HCT116 (cell line): ENCODE data around the gene DOCK1. TPM values are rescaled to one million over a fixed set of nuclear protein-coding genes. Genes with fewer than 3 reads are reported as not detected.

Source experiments
- ATAC-seq: fragments of 200-7000 bp; cut with Tn5 transposase; 2 replicates; pipeline ENCODE4 v1.9.1; 2020; ENCODE audit warnings: mild to moderate bottlenecking, moderate library complexity
- BruUV-seq: library from RNA; stranded (reverse); fragments of 400-500 nt; replicated peaks from 2 replicates; lab custom pipeline; 2021; lab: Mats Ljungman, UMichigan
- CTCF ChIA-PET: fragments of 300-600 bp; sonication (Branson Sonifier 250); formaldehyde crosslinking; loops from one replicate; lab custom pipeline; 2021; ENCODE audit warnings: antibody characterized with exemption; lab: Charles Lee
- POLR2A ChIA-PET: fragments of 300-600, 350-600 bp; sonication (Branson Sonifier 250); formaldehyde crosslinking; loops from one replicate; lab custom pipeline; 2021; ENCODE audit warnings: antibody characterized with exemption; lab: Charles Lee
- RAD21 ChIA-PET, 2 experiments: fragments of 300-600 bp; sonication (Branson Sonifier 250); formaldehyde crosslinking; loops; one replicate each; lab custom pipeline; 2023; ENCODE audit warnings: low total read pairs in 2 of 2; ENCODE audit not compliant: uncharacterized antibody in 2 of 2, unreplicated experiment in 2 of 2, low non-redundant PET in 1 of 2; lab: Charles Lee
- DNase-seq: peaks from one replicate; pipeline ENCODE4 v3.0.0-alpha.2; 2010; ENCODE audit warnings: low read depth, low spot score
- H2AFZ ChIP-seq: fragments of 200-600 bp; shearing (Covaris generic), sonication (generic); 2 replicates; pipeline ENCODE4 v1.6.1; 2017; ENCODE audit warnings: low read depth, mixed run types, mixed read lengths, antibody characterized with exemption, low read length; ENCODE audit not compliant: poor library complexity, severe bottlenecking
- H3K27ac ChIP-seq: 2 replicates; pipeline ENCODE4 v1.5.1; 2012; ENCODE audit warnings: low read depth, low read length
- H3K27me3 ChIP-seq: fragments of 200-600 bp; sonication (generic); 2 replicates; pipeline ENCODE4 v1.6.1; 2016; ENCODE audit warnings: mixed run types, low read length, mixed read lengths; ENCODE audit not compliant: insufficient read depth
- H3K36me3 ChIP-seq, 2 experiments: fragments of 200-500 bp in 1 of 2; fragments of 200-600 bp in 1 of 2; sonication (Bioruptor generic) in 1 of 2; sonication (generic) in 1 of 2; 2 replicates each; pipeline versions ENCODE4 v1.5.1 to v1.6.1; 2014 to 2016; ENCODE audit warnings: low read length in 2 of 2, inconsistent platforms in 1 of 2, mixed read lengths in 1 of 2, mixed run types in 1 of 2; ENCODE audit not compliant: insufficient read depth in 2 of 2, control insufficient read depth in 1 of 2
- H3K4me1 ChIP-seq, 2 experiments: fragments of 200-600 bp in 1 of 2; sonication (generic) in 1 of 2; 2 replicates each; pipeline versions ENCODE4 v1.5.1 to v1.6.1; 2012 to 2017; ENCODE audit warnings: low read length in 2 of 2, inconsistent platforms in 1 of 2, mild to moderate bottlenecking in 1 of 2, mixed read lengths in 1 of 2, mixed run types in 1 of 2, moderate library complexity in 1 of 2; ENCODE audit not compliant: insufficient read depth in 2 of 2, control insufficient read depth in 1 of 2
- H3K4me2 ChIP-seq: fragments of 200-600 bp; sonication (generic); 2 replicates; pipeline ENCODE4 v1.6.1; 2017; ENCODE audit warnings: mixed run types, low read length, mixed read lengths
- H3K4me3 ChIP-seq, 2 experiments: fragments of 200-600 bp in 1 of 2; sonication (generic) in 1 of 2; replicated peaks in 1 of 2; 2 replicates each; pipeline ENCODE4 v1.5.1; 2011 to 2016; ENCODE audit warnings: low read length in 2 of 2, control low read depth in 1 of 2, low read depth in 1 of 2, mild to moderate bottlenecking in 1 of 2, mixed read lengths in 1 of 2, mixed run types in 1 of 2
- H3K79me2 ChIP-seq: fragments of 200-600 bp; sonication (generic); 2 replicates; pipeline ENCODE4 v1.6.1; 2017; ENCODE audit warnings: mild to moderate bottlenecking, mixed run types, low read length, moderate library complexity, mixed read lengths; ENCODE audit not compliant: insufficient read depth
- H3K9ac ChIP-seq: fragments of 200-600 bp; sonication (generic); 2 replicates; pipeline ENCODE4 v1.6.1; 2016; ENCODE audit warnings: low read length, mixed read lengths
- H3K9me2 ChIP-seq: fragments of 200-600 bp; sonication (generic), shearing (Covaris generic); 2 replicates; pipeline ENCODE4 v1.6.1; 2017; ENCODE audit warnings: mixed run types, mild to moderate bottlenecking, moderate library complexity; ENCODE audit not compliant: insufficient read depth
- H3K9me3 ChIP-seq, 2 experiments: fragments of 200-500 bp in 1 of 2; fragments of 200-600 bp in 1 of 2; sonication (Bioruptor generic) in 1 of 2; sonication (generic) in 1 of 2; 2 replicates each; pipeline ENCODE4 v1.6.1; 2014 to 2017; ENCODE audit warnings: low read length in 2 of 2, mixed read lengths in 2 of 2, inconsistent platforms in 1 of 2, low read depth in 1 of 2, mild to moderate bottlenecking in 1 of 2, mixed run types in 1 of 2, moderate library complexity in 1 of 2; ENCODE audit not compliant: control insufficient read depth in 1 of 2, insufficient read depth in 1 of 2
- H4K20me1 ChIP-seq: fragments of 200-600 bp; sonication (generic), shearing (Covaris generic); 2 replicates; pipeline ENCODE4 v1.6.1; 2017; ENCODE audit warnings: mixed run types, mild to moderate bottlenecking, moderate library complexity; ENCODE audit not compliant: insufficient read depth
- CBX3 ChIP-seq: IDR thresholded peaks from 2 replicates; pipeline ENCODE4 v1.6.1; 2012; ENCODE audit warnings: low read depth
- EZH2 ChIP-seq: fragments of 200-600 bp; sonication (generic); IDR thresholded peaks from 2 replicates; pipeline ENCODE4 v1.6.1; 2017; ENCODE audit warnings: antibody characterized with exemption, mixed run types
- EZH2phosphoT487 ChIP-seq: fragments of 200-600 bp; IDR thresholded peaks from 2 replicates; pipeline ENCODE4 v1.6.1; 2018; ENCODE audit warnings: antibody characterized with exemption, borderline replicate concordance
- FOSL1 ChIP-seq: IDR thresholded peaks from 2 replicates; pipeline ENCODE4 v1.6.1; 2012; ENCODE audit warnings: low read depth
- JUND ChIP-seq: IDR thresholded peaks from 2 replicates; pipeline ENCODE4 v1.6.1; 2012
- MAX ChIP-seq: IDR thresholded peaks from 2 replicates; pipeline ENCODE4 v1.6.1; 2012
- POLR2A ChIP-seq: IDR thresholded peaks from 2 replicates; pipeline ENCODE4 v1.7.0; 2011; ENCODE audit warnings: borderline replicate concordance; ENCODE audit not compliant: insufficient read depth, insufficient read length; ENCODE audit errors: extremely low read depth
- POLR2AphosphoS5 ChIP-seq: IDR thresholded peaks from 2 replicates; pipeline ENCODE4 v1.6.1; 2011; ENCODE audit warnings: mild to moderate bottlenecking, low read depth, low read length, moderate library complexity
- RAD21 ChIP-seq: IDR thresholded peaks from 2 replicates; pipeline ENCODE4 v1.6.1; 2012; ENCODE audit warnings: low read depth, mild to moderate bottlenecking
- SIN3A ChIP-seq: IDR thresholded peaks from 2 replicates; pipeline ENCODE4 v1.6.1; 2012; ENCODE audit warnings: low read depth
- SP1 ChIP-seq: IDR thresholded peaks from 2 replicates; pipeline ENCODE4 v1.6.1; 2012; ENCODE audit warnings: low read depth
- SRF ChIP-seq: IDR thresholded peaks from 2 replicates; pipeline ENCODE4 v1.6.1; 2012; ENCODE audit warnings: low read depth
- TCF7L2 ChIP-seq: IDR thresholded peaks from 2 replicates; pipeline ENCODE4 v1.7.0; 2011; ENCODE audit warnings: borderline replicate concordance, inconsistent platforms; ENCODE audit not compliant: insufficient read depth, insufficient read length; ENCODE audit errors: extremely low read depth
- YY1 ChIP-seq: IDR thresholded peaks from 2 replicates; pipeline ENCODE4 v1.6.1; 2011; ENCODE audit warnings: low read length, low read depth, moderate library complexity, mild to moderate bottlenecking; ENCODE audit not compliant: insufficient replicate concordance; ENCODE audit errors: extremely low read depth
- ZFX ChIP-seq: fragments of 450-650 bp; IDR thresholded peaks from 2 replicates; pipeline ENCODE4 v1.6.1; 2017
- ZNF274 ChIP-seq: fragments of 200-500 bp; sonication (Bioruptor generic); IDR thresholded peaks from 2 replicates; pipeline ENCODE4 v1.6.1; 2014; ENCODE audit warnings: mild to moderate bottlenecking, low read depth, low read length, inconsistent platforms
- intact Hi-C: fragments of 100-400 bp; cut with micrococcal nuclease; formaldehyde crosslinking; loops from 2 replicates; pipeline ENCODE4 v1.10.0; 2022
- total RNA-seq: library from RNA; stranded (reverse); gene quantifications from one replicate; pipeline ENCODE4 v1.2.1, GENCODE V29; 2021; ENCODE audit not compliant: unreplicated experiment
- TF ChIP-seq, protein P1 (sequence below), 3 experiments: fragments of 200-600 bp in 1 of 3; sonication (generic) in 1 of 3; IDR thresholded peaks in 2 of 3; conservative IDR thresholded peaks in 1 of 3; 2 replicates each; pipeline ENCODE4 v1.5.1; 2012 to 2017; ENCODE audit warnings: low read depth in 2 of 3, low read length in 2 of 3, antibody characterized with exemption in 1 of 3, borderline replicate concordance in 1 of 3, control low read depth in 1 of 3, mild to moderate bottlenecking in 1 of 3, mixed read lengths in 1 of 3, mixed run types in 1 of 3, moderate library complexity in 1 of 3; ENCODE audit not compliant: insufficient read depth in 1 of 3

Gene DOCK1
- total RNA-seq, 1 experiment from 2014 or later = 46.5 TPM

- Histone ChIP-seq H3K9me2 (no peaks in the 10 kb centered on the region), H2AFZ (no peak overlapping the region), H4K20me1 (no peaks in the 10 kb centered on the region), H3K79me2 (no peaks in the 10 kb centered on the region), H3K4me2 (no peak overlapping the region), H3K9me3 (no peaks in the 10 kb centered on the region), H3K4me3 (no peak overlapping the region), H3K27me3 (no peaks in the 10 kb centered on the region), H3K36me3 (no peaks in the 10 kb centered on the region), H3K27ac (no peak overlapping the region), H3K4me1 (no peaks in the 10 kb centered on the region), H3K9ac (no peak overlapping the region)
- TF ChIP-seq JUND (no peak), CBX3 (no peak), TCF7L2 (no peak), POLR2A (no peak), YY1 (no peak), RAD21 (no peak)
- TF ChIP-seq, protein P1, sequence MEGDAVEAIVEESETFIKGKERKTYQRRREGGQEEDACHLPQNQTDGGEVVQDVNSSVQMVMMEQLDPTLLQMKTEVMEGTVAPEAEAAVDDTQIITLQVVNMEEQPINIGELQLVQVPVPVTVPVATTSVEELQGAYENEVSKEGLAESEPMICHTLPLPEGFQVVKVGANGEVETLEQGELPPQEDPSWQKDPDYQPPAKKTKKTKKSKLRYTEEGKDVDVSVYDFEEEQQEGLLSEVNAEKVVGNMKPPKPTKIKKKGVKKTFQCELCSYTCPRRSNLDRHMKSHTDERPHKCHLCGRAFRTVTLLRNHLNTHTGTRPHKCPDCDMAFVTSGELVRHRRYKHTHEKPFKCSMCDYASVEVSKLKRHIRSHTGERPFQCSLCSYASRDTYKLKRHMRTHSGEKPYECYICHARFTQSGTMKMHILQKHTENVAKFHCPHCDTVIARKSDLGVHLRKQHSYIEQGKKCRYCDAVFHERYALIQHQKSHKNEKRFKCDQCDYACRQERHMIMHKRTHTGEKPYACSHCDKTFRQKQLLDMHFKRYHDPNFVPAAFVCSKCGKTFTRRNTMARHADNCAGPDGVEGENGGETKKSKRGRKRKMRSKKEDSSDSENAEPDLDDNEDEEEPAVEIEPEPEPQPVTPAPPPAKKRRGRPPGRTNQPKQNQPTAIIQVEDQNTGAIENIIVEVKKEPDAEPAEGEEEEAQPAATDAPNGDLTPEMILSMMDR (IDR thresholded peaks at IDR 0.05 in 2 of 3, conservative IDR thresholded peaks at IDR 0.05 in 1 of 3; ENCODE audit: borderline replicate concordance in 1 of 3, insufficient read depth in 1 of 3, low read depth in 2 of 3, low read length in 2 of 3) = no peak
- ATAC-seq (no peak), DNase-seq (no peak)
- no TSS peak for BruUV-seq
- ChIA-PET CTCF (interaction anchor here (1.2 kb wide), 1 partner anchor 501 kb away, joined by 3 read pairs; no protein-coding TSS in a partner anchor), POLR2A (no interaction called here), RAD21 (no interaction called here)
- intact Hi-C loops = loop anchor here (5.0 kb wide), 1 partner anchor 224 kb away; no protein-coding TSS in a partner anchor
Measured at GRCh38 chr10:127353544-127353943, 448.3 kb downstream of the DOCK1 start.

DNA sequence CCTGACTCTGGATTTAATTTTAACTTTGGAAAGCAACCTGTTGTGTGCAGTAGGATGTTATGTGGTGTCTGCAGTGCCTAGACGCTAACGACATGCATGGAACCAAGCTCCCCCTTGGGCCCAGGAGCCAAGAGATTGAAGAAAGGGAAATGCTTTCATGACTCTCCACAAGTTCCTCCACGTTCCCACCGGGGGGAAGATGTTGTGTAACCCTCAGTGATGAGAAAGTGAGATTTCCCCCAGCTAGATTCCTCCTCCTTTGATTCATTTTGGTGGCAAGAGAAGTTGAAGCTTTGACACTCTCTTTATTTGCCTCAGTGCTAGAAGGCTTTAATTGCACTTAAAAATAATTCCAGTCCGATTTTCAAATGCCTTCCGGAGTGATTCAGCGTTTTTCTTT, 449.0 kb downstream of the DOCK1 start:
- ATAC-seq = no peak
- H3K9me2 ChIP-seq = no peaks in the 10 kb centered on the region
- H2AFZ ChIP-seq = no peak overlapping the region
- no peak overlapping the region for H3K4me3 ChIP-seq
- H3K4me2 ChIP-seq = no peak overlapping the region
- no peaks in the 10 kb centered on the region for H3K36me3 ChIP-seq
- no peak overlapping the region for H3K27ac ChIP-seq
- ChIA-PET POLR2A (no interaction called here), CTCF (interaction anchor here (1.2 kb wide), 2 partner anchors 10 to 500 kb away, joined by 3 read pairs; no protein-coding TSS in a partner anchor), RAD21 (no interaction called here)
- intact Hi-C loops = loop anchor here (5.0 kb wide), 1 partner anchor 223 kb away; no protein-coding TSS in a partner anchor
- BruUV-seq = no TSS peak
- H3K27me3 ChIP-seq = no peaks in the 10 kb centered on the region
- H3K9ac ChIP-seq = no peak overlapping the region
- H3K79me2 ChIP-seq = no peaks in the 10 kb centered on the region
- H3K9me3 ChIP-seq = no peaks in the 10 kb centered on the region
- no peaks in the 10 kb centered on the region for H3K4me1 ChIP-seq
- H4K20me1 ChIP-seq = no peaks in the 10 kb centered on the region
- no peak for DNase-seq
- no peak for TF ChIP-seq EZH2
- no peak for TF ChIP-seq SIN3A
- TF ChIP-seq ZFX = no peak
- no peak for TF ChIP-seq POLR2AphosphoS5
- no peak for TF ChIP-seq SP1
- no peak for TF ChIP-seq POLR2A
- TF ChIP-seq, protein P1 (IDR thresholded peaks at IDR 0.05 in 2 of 3, conservative IDR thresholded peaks at IDR 0.05 in 1 of 3; ENCODE audit: borderline replicate concordance in 1 of 3, insufficient read depth in 1 of 3, low read depth in 2 of 3, low read length in 2 of 3) = no peak
- TF ChIP-seq FOSL1 = no peak
- no peak for TF ChIP-seq RAD21
- no peak for TF ChIP-seq MAX
- no peak for TF ChIP-seq SRF
- TF ChIP-seq YY1 = no peak
- TF ChIP-seq EZH2phosphoT487 = no peak
- TF ChIP-seq TCF7L2 = no peak
- no peak for TF ChIP-seq JUND
- no peak for TF ChIP-seq ZNF274
